Hepatocyte (in vitro differentiated cells): ENCODE measurements around the gene SUMF1. TPM values are rescaled to one million over a fixed set of nuclear protein-coding genes. Genes with fewer than 3 reads are reported as not detected.
A peak's percentile ranks its signal among the peaks of the same experiment; 100 is the strongest.

Experiments
- DNase-seq: peaks from one replicate; pipeline ENCODE4 v3.0.0-alpha.2; 2016; ENCODE audit warnings: low spot score
- H2AFZ ChIP-seq: fragments of 200-600 bp; sonication (generic); 2 replicates; pipeline ENCODE4 v1.6.0; 2016; ENCODE audit warnings: antibody characterized with exemption, mild to moderate bottlenecking
- H3K27ac ChIP-seq: fragments of 200-600 bp; sonication (generic); 2 replicates; pipeline ENCODE4 v1.5.1; 2016; ENCODE audit warnings: mild to moderate bottlenecking
- H3K27me3 ChIP-seq: fragments of 200-600 bp; sonication (generic); 2 replicates; pipeline ENCODE4 v1.6.1; 2016
- H3K36me3 ChIP-seq: fragments of 200-600 bp; sonication (generic); replicated peaks from 2 replicates; pipeline ENCODE4 v1.5.1; 2016; ENCODE audit warnings: low read depth; ENCODE audit not compliant: insufficient read depth
- H3K4me1 ChIP-seq: fragments of 200-600 bp; sonication (generic); 2 replicates; pipeline ENCODE4 v1.5.1; 2016; ENCODE audit warnings: mild to moderate bottlenecking, moderate library complexity; ENCODE audit not compliant: insufficient read depth
- H3K4me2 ChIP-seq: fragments of 200-600 bp; sonication (generic); 2 replicates; pipeline ENCODE4 v1.6.0; 2016
- H3K4me3 ChIP-seq: fragments of 200-600 bp; sonication (generic); 2 replicates; pipeline ENCODE4 v1.5.1; 2016; ENCODE audit warnings: mild to moderate bottlenecking
- H3K79me2 ChIP-seq: fragments of 200-600 bp; sonication (generic); 2 replicates; pipeline ENCODE4 v1.6.0; 2017; ENCODE audit warnings: mild to moderate bottlenecking
- H3K9me2 ChIP-seq: fragments of 200-600 bp; sonication (generic); replicated peaks from 2 replicates; pipeline ENCODE4 v1.6.0; 2017; ENCODE audit warnings: mild to moderate bottlenecking; ENCODE audit not compliant: insufficient read depth
- H3K9me3 ChIP-seq: fragments of 200-600 bp; sonication (generic); 2 replicates; pipeline ENCODE4 v1.5.1; 2016; ENCODE audit warnings: low read depth, mild to moderate bottlenecking
- H4K20me1 ChIP-seq: fragments of 200-600 bp; sonication (generic); 2 replicates; pipeline ENCODE4 v1.6.0; 2016; ENCODE audit warnings: mild to moderate bottlenecking; ENCODE audit not compliant: insufficient read depth, poor library complexity, severe bottlenecking
- CTCF ChIP-seq: fragments of 200-600 bp; sonication (generic); IDR thresholded peaks from 2 replicates; pipeline ENCODE4 v1.5.1; 2016; ENCODE audit warnings: antibody characterized with exemption, mild to moderate bottlenecking; ENCODE audit not compliant: poor library complexity
- EZH2 ChIP-seq: fragments of 200-600 bp; sonication (generic); IDR thresholded peaks from 2 replicates; pipeline ENCODE4 v1.6.1; 2016; ENCODE audit warnings: antibody characterized with exemption, mild to moderate bottlenecking, borderline replicate concordance
- EZH2phosphoT487 ChIP-seq: fragments of 200-600 bp; sonication (generic); IDR thresholded peaks from one replicate; pipeline ENCODE4 v1.6.1; 2018; ENCODE audit warnings: antibody characterized with exemption, mild to moderate bottlenecking, low read depth, moderate library complexity; ENCODE audit not compliant: unreplicated experiment, severe bottlenecking
- WGBS: methylation state at CpG from one replicate; pipeline ENCODE4 v1.1.6; 2016; ENCODE audit warnings: low lambda C conversion rate; ENCODE audit errors: missing lambda C conversion rate; 5-methylcytosine and 5-hydroxymethylcytosine counted together
- polyA plus RNA-seq: library from polyadenylated mRNA; unstranded; fragments of >200 nt; fragmentation: Nextera tagmentation; extraction: Ambion mirVana; gene quantifications from 2 replicates; pipeline ENCODE4 v1.2.1, GENCODE V29; 2016
- total RNA-seq: library from RNA; depleted of rRNA; stranded (reverse); fragments of >200 nt; gene quantifications from 2 replicates; pipeline ENCODE4 v1.2.3, GENCODE V29; 2014

SUMF1 gene
- total and polyA plus RNA-seq, 2 experiments from 2014 or later, result 55.5 to 59.0 TPM

GRCh38 chr3:4401441-4401840 is 65.6 kb downstream of the SUMF1 start:
- H3K79me2 ChIP-seq, result no peaks in the 10 kb centered on the region
- H3K4me3 ChIP-seq, result no peak overlapping the region
- 87% methylated on average over 4 of the region's 4 CpGs for WGBS
- H4K20me1 ChIP-seq, result no peaks in the 10 kb centered on the region
- no peak for TF ChIP-seq CTCF
- TF ChIP-seq EZH2phosphoT487, result no peak
- no peak for TF ChIP-seq EZH2
- peak; percentile 16 for DNase-seq
- H3K27me3 ChIP-seq, result no peaks in the 10 kb centered on the region
- no peak overlapping the region for H3K27ac ChIP-seq
- H3K36me3 ChIP-seq, result no peaks in the 10 kb centered on the region
- H3K9me3 ChIP-seq, result no peaks in the 10 kb centered on the region
- H3K4me1 ChIP-seq, result peaks cover 3% of the 10 kb centered on the region
- H2AFZ ChIP-seq, result no peak overlapping the region
- H3K9me2 ChIP-seq, result no peaks in the 10 kb centered on the region
- H3K4me2 ChIP-seq, result no peak overlapping the region

- Histone ChIP-seq H3K4me3 (no peak overlapping the region), H3K9me3 (no peaks in the 10 kb centered on the region), H3K36me3 (no peaks in the 10 kb centered on the region), H4K20me1 (no peaks in the 10 kb centered on the region), H3K9me2 (no peaks in the 10 kb centered on the region), H3K27me3 (no peaks in the 10 kb centered on the region), H3K27ac (no peak overlapping the region), H3K79me2 (no peaks in the 10 kb centered on the region), H3K4me2 (no peak overlapping the region), H2AFZ (no peak overlapping the region), H3K4me1 (peaks cover 3% of the 10 kb centered on the region)
- WGBS, result 96% methylated on average over 7 of the region's 7 CpGs
- DNase-seq, result no peak
- TF ChIP-seq EZH2, result no peak
- no peak for TF ChIP-seq CTCF
- TF ChIP-seq EZH2phosphoT487, result no peak
These were observed 67.6 kb downstream of the SUMF1 start for GRCh38 chr3:4399476-4399875.

GRCh38 chr3:4398941-4399245 is 68.2 kb downstream of the SUMF1 start:
- Histone ChIP-seq H3K36me3 (no peaks in the 10 kb centered on the region), H3K4me1 (peaks cover 3% of the 10 kb centered on the region), H3K9me2 (no peaks in the 10 kb centered on the region), H3K9me3 (no peaks in the 10 kb centered on the region), H3K79me2 (no peaks in the 10 kb centered on the region), H3K4me2 (no peak overlapping the region), H3K27me3 (no peaks in the 10 kb centered on the region), H2AFZ (no peak overlapping the region), H3K27ac (peak overlapping the region; percentile 8), H3K4me3 (no peak overlapping the region), H4K20me1 (no peaks in the 10 kb centered on the region)
- TF ChIP-seq EZH2phosphoT487 (no peak), CTCF (no peak), EZH2 (no peak)
- no peak for DNase-seq
- 81% methylated on average over 7 of the region's 7 CpGs for WGBS

- Histone ChIP-seq H3K9me3 (no peaks in the 10 kb centered on the region), H3K79me2 (no peaks in the 10 kb centered on the region), H3K27me3 (no peaks in the 10 kb centered on the region), H4K20me1 (no peaks in the 10 kb centered on the region), H3K4me1 (peaks cover 3% of the 10 kb centered on the region), H3K36me3 (no peaks in the 10 kb centered on the region), H3K4me2 (no peak overlapping the region), H3K27ac (peak overlapping the region; percentile 8), H3K9me2 (no peaks in the 10 kb centered on the region), H2AFZ (no peak overlapping the region), H3K4me3 (no peak overlapping the region)
- no peak for DNase-seq
- 77% methylated on average over 4 of the region's 4 CpGs for WGBS
- no peak for TF ChIP-seq EZH2phosphoT487
- no peak for TF ChIP-seq CTCF
- no peak for TF ChIP-seq EZH2
These were observed 68.7 kb downstream of the SUMF1 start for GRCh38 chr3:4398120-4398940.
